ENCODE measurements around the gene CXCR2.
"Not testable (repeated sequence)": the region's sequence is repeated elsewhere in the genome, so short reads cannot be mapped to it uniquely, and the experiment has no call there.

The CXCR2 gene

DNA sequence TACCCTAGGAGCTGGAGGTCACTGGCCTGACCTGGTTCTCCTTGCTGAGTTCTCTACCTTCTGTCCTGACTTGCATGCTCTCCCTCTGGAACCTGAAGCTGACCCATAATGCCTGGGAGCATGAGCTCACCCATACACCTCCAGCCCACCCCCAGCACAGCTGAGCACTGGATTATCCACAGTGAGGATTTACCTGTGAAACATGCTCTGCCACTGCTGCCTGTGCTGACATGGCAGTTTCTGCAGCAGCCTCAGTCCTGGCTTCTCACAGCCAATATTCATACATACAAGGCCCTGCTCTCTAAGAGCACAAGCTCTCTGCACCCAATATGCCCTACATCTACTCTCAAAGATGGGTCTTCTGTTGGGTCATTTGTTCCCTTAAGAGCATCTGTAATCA lies 5.0 kb downstream of the CXCR2 start:
- DNase-seq, result no peak

DNA sequence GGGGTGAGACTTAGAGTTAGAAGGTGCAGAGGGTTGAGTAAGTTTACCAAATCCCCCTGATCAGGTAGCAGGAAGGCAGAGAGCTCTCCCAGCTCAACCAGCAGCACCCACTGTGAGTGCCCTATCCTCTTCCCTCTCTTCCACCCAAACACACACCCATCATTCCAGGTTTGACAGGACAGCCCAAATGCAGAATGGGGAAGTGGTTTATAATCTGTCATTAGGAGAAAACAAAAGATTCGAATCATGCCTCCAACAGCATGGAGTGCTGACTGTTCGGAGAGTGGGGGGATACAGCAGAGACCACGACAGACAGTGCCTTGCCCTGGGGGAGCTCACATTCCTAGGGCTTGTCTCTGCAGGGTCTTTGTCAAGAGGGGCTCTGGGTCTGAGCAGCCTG lies 11.7 kb downstream of the CXCR2 start:
- no peak for DNase-seq

DNA sequence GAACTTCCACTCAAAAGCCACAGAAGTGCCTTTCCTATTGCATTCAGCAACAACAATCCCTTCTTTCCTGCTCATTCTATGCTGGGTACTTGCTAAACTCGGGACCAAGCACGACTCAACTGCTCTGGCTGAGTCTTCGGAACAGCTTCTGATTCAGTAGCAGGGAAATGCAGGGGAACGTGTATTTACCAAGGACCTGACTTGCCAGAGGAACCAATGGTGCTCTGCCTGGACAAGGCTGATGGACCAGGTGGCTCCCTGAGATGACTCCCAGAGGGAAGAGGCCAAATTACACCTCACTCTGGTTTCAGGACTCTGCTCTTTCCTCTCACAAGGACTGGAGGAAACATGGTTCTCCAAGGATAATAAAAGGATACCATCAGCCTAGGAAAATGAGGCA lies 12.2 kb downstream of the CXCR2 start:
- DNase-seq, result no peak

DNA sequence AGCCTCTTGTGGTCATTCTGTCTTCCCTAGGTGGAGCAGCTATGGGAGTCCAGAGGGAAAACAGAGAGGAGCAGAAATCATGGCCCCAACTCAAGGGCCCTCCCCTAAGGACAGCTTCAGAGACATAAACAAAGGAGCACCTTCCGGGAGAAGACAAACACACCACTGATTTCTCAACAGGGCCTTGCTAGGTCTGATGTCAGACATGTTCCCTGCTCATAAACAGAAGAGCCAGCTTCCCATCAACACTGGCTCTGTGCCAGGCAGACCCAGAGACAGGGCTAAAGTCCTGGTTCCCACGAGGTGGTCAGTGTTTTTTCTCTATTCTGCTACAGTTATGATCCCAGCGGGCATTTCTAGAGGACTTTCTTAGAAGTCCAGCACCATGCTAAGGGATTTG lies 19.3 kb downstream of the CXCR2 start:
- DNase-seq, result no peak

DNA sequence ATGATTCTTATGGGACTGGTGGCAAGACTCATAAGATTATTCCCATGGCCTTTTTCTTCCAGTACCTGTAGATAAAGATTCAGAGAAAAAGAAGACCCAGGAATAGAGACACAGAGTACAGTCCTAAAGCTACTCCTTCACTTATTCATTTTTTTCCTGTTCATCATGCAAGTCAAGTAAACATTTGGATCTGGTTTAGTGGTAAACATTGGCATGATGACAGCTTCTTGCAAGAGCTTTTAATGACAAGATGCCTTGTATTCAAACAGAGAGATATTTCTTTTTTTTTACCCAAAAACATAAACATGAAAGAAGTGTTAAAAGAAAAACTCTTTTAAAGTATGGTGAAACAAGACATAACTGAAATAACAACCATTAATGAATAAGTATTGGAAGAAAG lies 20.2 kb downstream of the CXCR2 start:
- DNase-seq, result no peak

DNA sequence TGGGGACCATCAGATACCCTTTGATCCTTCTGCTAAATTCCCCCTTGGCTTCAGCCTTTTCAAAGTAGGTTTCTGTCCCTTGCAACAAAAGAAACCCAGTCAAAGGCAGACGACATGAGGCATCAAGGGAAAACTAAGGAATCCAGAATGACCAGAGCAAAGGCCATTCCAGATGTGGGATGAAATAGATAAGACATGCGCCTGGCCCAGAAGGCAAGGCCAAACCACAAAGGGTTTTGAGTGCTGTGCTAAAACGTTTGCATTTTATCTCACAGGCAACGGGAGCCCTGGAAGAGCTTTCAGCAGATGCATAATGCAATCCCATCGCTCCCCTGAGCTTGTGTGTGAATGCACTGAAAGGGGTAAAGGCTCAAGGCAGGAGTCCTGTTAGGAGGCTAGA lies 23.3 kb downstream of the CXCR2 start:
- no peak for DNase-seq

DNA sequence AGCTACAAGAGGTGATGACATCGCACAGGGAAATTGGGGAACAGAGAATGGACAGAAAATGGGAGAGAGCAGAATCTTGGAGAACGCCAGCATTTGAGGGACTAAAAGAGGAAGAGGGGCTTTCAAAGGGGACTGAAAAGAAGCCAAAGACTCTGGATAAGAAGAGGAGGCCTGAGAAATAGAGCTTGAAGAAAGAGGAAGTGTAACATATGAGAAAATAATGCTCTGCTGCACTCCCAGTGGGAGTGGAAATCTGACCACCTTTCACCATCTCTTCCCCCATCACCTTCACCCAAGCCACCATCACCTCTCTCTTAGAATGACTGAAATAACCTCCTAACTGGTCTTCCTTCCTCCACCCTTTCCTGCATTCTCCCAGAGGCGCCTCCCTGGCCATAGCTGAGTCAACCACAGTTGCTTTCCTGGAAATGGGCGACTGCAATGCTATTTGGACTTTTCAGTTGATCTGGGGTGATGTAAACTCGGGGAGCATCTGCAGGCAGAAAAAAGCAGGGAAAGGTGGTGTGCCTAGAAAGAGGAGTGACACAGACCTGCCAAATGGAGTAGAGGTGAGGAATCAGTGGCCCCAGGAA lies 24.1 kb downstream of the CXCR2 start:
- no peak for DNase-seq

DNA sequence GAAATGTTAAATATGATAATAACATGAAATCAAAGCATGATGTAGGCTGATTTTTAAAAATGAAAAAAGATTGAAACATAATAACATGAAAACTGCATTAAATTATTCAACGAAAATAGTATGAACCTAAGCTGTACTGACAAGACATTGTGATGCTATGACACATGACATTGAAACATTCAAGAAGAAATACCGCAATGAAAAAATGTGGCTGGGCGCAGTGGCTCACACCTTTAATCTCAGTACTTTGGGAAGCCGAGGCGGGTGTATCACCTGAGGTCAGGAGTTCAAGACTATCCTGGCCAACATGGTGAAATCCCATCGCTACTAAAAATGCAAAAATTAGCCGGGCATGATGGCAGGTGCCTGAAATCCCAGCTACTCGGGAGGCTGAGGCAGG lies 26.3 kb downstream of the CXCR2 start:
- DNase-seq, result no peak

DNA sequence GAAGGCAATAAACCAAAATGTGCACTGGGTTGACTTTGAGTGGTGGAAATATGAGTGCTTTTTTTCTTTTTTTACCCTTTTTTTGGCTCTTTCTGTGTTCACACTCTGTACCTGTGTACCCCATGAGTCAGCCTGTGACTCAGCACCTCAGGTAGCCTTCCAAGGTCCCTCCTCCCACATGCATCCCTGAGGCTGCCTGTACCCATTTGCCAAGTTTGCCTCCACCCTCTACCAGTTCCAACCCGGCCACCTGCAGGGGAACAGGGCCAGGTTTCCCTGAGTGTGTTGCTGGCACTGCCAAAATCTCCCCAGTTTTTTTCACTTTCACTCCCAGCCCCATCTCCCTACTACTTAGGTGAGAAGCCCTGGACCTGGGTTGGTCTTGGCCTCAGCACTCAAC lies 26.9 kb downstream of the CXCR2 start:
- DNase-seq, result no peak

DNA sequence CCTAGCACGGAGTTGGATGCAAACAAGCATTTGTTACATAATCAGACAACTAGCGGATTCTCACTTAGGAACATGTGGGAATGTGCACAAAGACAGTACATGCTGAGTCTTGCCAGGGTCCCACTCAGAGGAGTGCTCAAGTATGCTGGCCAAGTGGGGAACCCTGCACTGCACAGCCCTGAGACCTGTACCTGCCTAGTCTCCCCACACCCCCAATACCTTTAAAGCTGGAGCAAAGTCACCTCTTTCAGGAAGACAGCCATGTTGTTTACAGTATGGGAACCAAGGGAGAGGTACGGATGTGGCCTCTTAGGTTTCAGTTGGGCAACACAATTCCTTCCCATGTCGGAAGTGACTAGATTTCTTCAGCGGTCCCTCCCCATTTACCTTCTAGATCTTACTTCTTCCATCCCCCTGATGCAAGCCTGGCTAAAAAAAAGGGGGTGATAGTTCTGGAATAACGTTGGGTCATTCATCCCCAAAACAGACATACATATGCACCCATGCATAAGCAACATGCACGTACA lies 30.2 kb downstream of the CXCR2 start:
- no peak for DNase-seq

DNA sequence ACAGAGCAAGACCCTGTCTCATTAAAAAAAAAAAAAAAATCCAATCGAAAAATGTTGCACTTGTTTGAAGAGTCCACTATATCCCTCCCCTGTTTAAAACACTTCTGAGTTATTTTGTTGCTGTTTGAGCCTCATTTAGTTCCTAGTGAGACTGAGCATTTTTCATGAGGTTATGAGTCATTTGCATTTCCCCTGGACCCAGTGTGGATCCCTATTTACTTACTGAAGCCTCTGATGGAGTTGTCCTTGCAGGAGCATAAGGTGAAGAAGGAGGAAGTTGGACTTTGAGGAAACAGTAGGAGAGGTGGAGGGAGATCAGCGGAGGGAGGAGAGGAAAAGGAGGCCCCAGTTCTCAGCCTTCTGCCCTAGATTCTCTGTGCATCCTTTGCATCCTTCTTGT lies 35.8 kb downstream of the CXCR2 start:
- no peak for DNase-seq

DNA sequence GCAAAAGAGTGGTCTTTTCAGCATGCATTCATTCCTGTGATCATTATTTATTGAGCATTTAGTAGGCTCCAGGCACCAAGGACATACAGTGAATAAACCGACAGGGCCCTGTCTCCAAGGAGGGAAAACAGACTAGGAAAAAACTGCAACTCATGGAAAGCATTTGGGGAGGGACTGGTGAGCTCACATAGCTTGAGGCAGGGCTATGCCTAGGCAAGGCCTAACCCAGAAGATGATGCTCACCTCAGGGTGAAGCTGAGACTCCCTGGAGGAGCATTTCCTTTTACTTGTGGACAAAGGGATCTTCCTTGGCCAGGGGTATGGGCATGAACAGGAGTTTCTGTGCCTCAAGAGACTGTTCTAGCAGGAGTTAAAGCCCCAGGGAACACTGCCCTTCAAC lies 37.0 kb downstream of the CXCR2 start:
- no peak for DNase-seq

DNA sequence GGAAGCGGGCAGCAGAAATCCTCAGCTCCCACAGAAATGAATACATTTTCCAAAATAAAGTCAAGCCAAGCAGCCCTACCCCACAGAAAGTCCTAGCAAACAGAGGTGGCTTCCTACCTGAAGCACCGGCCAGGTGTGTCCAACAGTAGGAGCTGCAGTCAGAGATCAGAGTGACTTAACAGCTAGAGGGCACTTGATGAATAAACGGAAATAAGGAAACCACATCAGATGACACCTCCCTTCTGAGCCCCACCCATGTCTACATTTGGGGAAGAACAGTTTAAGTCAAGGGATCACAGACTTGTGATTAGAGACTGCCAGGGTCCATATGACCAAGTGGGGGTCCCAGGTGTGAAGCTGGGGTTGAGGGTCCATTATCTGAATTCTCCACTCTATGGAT lies 41.0 kb downstream of the CXCR2 start, which contains the start of gene CXCR1:
CXCR1 (minus strand) TSS at position 172 of the 400 bp plus-strand sequence. CDS start 1,751 bp downstream, outside the sequence.
- DNase-seq, result no peak

DNA sequence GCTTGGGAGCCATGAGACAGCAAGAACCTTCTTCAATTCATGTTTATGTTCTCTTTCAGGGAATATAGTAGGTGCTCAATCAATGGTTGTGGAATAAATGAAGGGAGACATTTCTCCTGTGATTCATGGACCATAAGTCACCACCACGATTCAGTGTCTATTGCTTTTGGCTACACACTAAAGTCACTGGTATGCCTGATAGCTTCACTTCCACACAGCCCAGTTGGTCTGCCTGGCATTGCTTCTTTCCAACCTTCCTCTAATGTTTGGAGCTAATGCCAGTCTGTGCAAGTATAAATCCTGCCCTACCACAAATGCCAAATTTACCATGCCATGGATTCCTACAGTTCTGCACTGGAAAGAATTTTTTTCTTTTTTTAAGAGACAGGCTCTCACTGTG lies 42.2 kb downstream of the CXCR2 start:
- DNase-seq, result no peak

DNA sequence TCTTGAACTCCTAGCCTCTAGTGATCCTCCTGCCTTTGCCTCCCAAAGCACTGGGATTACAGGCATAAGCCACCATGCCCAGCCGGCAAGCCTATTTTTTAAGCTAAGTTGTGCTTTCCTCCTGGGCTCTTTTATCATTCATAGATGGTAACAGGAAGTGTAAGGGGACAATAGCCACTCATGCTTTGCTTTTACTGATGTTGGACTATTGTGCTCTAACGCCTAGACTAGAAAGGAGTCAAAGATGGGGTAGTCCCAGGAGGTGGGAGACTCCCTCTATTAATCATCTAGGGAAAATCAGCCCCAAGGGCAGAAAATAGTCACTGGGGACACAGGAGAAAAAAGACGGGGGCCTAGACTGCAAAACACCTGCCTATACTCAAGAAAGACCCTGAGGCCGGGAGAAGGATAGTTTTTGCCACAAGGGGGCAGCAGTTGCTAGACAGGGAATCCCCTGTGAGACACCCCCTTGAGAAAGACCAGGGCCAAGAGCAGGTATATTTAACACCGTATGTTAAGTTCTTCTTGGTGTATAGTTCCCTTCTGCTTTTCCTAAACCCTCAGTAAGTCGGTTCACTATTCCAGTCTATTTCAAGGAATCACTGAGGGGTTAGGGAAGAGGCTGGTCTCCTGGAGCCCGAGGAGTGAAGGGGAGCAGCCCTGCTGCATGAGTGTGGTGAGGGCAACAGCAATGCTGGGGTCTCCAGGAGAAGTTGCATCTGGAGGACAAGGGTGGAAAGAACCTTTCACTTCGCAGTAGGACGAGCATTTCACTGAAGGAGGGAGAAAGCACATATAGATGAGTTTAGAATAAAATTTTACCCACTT lies 43.0 kb downstream of the CXCR2 start:
- no peak for DNase-seq

DNA sequence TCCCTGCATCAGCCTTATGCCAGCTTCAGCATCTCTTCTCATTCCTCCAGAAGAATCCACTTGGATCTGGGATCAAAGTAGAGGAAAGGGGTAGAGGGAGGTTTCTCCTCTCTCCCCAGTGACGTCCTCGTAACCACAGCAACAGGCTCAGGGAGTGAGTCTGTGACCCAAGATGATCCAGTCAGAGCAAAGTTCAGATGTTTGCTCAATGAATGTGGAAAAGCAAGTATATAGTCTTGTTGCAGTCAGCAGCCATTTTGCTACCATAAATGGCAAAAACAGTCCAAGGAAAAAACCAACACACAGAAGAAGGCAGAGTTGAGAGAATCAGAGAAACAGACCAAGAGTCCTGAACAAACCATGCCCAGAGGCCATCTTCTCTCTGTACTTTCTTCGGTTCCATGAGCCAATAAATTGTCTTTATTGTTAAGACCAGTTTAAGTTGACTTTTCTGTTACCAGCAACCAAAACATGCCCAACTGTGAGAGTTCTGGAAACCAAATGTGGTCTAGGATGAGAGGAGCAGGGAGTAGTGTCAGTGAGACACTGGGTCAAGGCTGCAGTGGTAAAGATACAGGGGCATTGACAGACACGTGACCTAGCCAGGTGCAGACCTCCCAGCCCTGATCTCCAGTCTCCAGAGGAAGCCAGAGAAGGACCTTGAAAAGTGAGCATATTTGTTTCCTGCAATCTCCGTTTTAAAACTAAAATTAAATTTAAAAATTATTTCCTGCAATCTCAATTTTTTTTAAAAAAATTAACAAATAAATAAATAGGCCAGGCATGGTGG lies 44.1 kb downstream of the CXCR2 start:
- DNase-seq, result no peak

DNA sequence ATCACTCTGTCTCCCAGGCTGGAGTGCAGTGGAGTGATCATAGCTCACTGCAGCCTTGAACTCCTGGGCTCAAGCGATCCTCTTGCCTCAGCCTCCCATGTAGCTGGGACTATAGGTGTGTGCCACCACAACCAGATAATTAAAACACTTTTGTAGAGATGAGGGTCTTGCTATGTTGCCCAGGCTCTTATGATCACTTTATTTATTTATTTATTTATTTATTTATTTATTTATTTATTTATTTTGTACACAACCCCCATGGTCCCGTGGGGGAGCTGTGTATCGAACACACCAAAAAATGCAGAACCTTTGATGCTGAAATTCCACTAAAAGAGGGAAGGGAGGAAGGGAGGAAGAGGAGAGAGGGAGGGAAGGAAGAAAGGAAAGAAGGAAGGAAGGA lies 45.9 kb downstream of the CXCR2 start:
- DNase-seq, result not testable (repeated sequence)

DNA sequence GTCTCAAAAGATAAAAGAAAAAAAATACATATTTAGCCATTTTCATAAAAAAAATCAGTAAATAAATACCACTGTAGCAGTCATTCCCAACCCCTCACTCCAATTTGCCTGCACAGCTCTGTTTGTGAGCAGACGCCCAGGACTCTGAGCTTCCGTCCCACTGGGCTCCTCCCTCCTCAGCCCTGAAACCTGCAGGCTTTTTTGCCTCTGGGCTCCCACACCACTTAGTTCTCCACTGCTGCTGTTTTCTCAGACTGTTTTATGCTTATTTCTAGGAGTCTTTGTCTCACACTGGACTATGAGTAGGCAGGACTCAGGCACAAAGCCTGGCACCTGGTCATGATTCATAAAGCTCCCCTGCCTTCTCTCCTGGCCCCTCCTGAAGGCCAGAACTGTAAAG lies 47.0 kb downstream of the CXCR2 start:
- no peak for DNase-seq

DNA sequence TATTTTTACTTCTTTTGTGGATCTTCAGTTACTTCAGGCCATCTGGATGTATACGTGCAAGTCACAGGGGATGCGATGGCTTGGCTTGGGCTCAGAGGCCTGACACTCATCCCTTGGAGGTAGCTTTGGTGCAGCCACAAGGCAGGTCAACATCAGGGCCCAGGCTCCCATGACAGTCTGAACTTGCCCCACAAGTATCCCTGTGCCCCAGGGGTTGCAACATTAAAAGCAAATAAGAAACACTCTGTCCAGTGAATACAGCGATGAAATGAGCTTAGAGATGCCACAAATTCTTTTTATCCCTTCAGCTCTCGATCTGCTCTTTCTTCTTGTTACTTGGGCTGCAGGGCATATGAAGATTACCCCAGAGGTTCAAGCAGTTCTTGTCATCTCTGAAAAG lies 54.0 kb downstream of the CXCR2 start:
- no peak for DNase-seq

DNA sequence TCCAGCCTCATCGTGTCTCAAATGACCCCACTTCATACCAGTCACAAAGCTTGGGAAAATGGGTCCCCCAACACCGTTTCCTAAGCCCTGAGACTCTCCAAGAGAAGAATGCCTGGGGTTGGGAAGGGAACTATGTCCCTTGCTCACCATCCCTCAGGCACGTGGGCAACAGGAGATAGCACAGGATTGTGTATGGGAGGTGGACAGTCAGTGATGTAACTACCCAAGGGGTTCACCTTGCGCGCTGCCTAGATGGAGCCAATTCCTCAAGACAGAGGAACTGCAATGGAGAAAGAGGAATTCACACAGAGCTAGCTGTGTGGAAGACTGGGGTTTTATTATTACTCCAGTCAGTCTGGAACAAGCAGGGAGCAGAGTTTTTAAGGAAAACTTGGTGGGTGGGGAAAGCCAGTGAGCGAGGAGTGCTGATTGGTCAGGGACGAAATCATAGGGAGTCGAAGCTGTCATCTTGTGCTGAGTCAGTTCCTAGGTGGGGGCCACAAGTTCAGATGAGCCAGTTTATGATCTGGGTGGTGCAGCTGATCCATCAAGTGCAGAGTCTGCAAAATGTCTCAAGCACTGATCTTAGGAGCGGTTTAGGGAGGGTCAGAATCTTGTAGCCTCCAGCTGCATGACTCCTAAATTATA lies 54.8 kb downstream of the CXCR2 start:
- DNase-seq, result no peak

DNA sequence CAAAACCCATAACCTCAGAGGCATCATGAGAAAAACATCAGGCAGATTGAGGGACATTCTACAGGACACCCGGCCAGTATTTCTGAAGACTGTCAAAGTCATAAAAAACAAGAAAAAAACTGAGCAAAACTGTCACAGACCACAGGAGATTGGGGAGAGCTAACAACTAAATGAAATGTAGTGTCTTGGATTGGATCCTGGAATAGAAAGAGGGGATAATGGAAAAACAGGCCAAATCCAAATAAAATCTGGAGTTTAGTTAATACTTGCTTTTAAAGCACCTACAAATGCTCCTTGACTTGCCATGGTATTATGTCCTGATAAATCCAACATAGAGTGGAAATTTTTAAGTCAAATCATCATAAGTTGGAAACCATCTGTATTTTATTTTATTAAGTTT lies 58.5 kb downstream of the CXCR2 start:
- DNase-seq, result no peak

DNA sequence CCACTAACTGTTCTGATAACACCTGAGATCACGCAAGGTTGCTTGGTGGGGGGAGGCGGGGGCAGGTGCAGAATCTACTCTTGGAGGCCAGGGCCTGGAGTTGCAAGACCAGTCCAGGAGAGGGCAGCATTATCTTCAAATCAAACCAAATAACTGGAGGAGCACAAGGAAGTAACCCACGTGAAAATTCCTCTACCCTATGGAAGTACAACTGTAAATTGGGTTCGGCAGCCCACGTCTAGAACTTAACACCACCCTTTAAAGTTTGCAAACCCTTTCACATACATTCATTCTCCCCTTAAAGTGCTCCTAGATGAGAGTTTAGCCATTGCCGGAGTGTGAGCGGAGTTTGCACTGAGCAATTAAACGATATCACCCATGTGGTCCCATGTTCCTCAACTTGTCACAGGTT lies 60.5 kb downstream of the CXCR2 start:
- DNase-seq, result peak; percentile 54

Data from left hindlimb (tissue), 1 donor.